ENCODE results near the gene CHCHD6.

- no peak for TF ChIP-seq CTCF (IDR thresholded peaks at IDR 0.05)
- TF ChIP-seq POLR2A (IDR thresholded peaks at IDR 0.05): no peak
Measured at GRCh38 chr3:126895178-126896066, 191.4 kb downstream of the CHCHD6 start.

All from adrenal gland (tissue), 5 donors.